Tibial nerve (tissue), 4 donors: ENCODE results near the gene RAB11A. TPM values are rescaled to one million over a fixed set of nuclear protein-coding genes. Genes with fewer than 3 reads are reported as not detected.

Experiments
- DNase-seq, 2 donors: peaks; one replicate each; pipeline ENCODE4 v3.0.0-alpha.2; 2019; ENCODE audit warnings: low spot score in 2 of 2
- H3K27ac ChIP-seq, 4 donors: fragments of 200-600 bp; sonication (generic) in 3 of 4; one replicate each; pipeline ENCODE4 v1.5.1; 2017 to 2019; ENCODE audit warnings: mild to moderate bottlenecking in 1 of 4
- H3K27me3 ChIP-seq, 2 donors: fragments of 200-600 bp; sonication (generic) in 1 of 2; one replicate each; pipeline versions ENCODE4 v1.5.1 to v1.6.0; 2017 to 2019
- H3K36me3 ChIP-seq, 3 donors: fragments of 200-600 bp; sonication (generic); one replicate each; pipeline ENCODE4 v1.5.1; 2018 to 2019
- H3K4me1 ChIP-seq, 4 donors: fragments of 200-600 bp; sonication (generic) in 3 of 4; one replicate each; pipeline ENCODE4 v1.5.1; 2017 to 2019
- H3K4me3 ChIP-seq, 4 donors: fragments of 200-600 bp; sonication (generic) in 3 of 4; one replicate each; pipeline ENCODE4 v1.5.1; 2017 to 2019; ENCODE audit warnings: mild to moderate bottlenecking in 1 of 4, moderate library complexity in 1 of 4
- H3K9me3 ChIP-seq, 4 donors: fragments of 200-600 bp; sonication (generic) in 3 of 4; one replicate each; pipeline ENCODE4 v1.5.1; 2017 to 2019
- EP300 ChIP-seq, 2 donors: sonication (generic); formaldehyde crosslinking; IDR thresholded peaks; one replicate each; pipeline ENCODE4 v1.6.1; 2017; ENCODE audit warnings: antibody characterized with exemption in 2 of 2, mild to moderate bottlenecking in 1 of 2
- POLR2A ChIP-seq, 2 donors: fragments of 450-650 bp; IDR thresholded peaks; one replicate each; pipeline ENCODE4 v1.6.1; 2017; ENCODE audit warnings: antibody characterized with exemption in 2 of 2, mild to moderate bottlenecking in 2 of 2, moderate library complexity in 2 of 2
- WGBS, 2 donors: methylation state at CpG; one replicate each; pipeline ENCODE4 v1.1.5; 2018; 5-methylcytosine and 5-hydroxymethylcytosine counted together
- total RNA-seq, 4 donors: library from RNA; depleted of rRNA; stranded (reverse); fragments of >200 nt; gene quantifications; one replicate each; pipeline ENCODE4 v1.1.0, GENCODE V29; 2016
- TF ChIP-seq, protein P1 (sequence below), 5 experiments: fragments of 200-600 bp in 3 of 5; fragments of 450-650 bp in 2 of 5; sonication (generic) in 3 of 5; IDR thresholded peaks; one replicate each; pipeline ENCODE4 v1.5.1; 2016 to 2019; ENCODE audit warnings: antibody characterized with exemption in 5 of 5, mild to moderate bottlenecking in 3 of 5, moderate library complexity in 2 of 5

The RAB11A gene
- total RNA-seq, 4 donors from 2014 or later, result 69.9 to 140 (median 84.3) TPM

DNA sequence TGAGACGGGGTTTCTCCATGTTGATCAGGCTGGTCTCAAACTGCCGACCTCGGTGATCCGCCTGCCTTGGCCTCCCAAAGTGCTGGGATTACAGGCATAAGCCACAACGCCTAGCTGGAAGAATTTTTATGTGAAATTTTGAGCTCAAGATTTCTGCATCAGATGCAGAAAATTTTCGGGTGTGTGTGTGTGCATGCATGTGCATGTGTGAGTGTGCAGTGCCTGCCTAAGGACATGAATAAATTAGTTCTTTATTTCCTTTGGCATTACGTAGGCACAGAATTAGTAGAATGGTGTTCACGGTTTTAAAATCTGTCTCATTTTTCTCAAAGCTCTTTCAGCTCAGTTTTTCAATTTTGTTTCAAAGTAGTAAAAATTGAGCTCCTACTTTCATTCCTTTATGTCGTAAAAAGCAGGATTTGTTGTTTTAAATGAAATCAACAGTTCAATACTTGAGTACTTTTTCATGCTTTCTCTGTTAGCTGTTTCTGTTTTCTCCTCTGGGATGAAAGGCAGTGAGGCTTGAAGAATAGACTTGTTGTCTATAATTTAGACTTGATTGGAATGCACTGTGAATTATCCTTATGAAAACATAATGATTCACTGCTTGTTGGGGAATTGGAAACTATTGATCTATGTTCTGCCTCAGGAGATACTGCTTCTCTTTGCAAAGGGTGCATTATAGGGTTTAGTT lies 23.3 kb upstream of the RAB11A start:
- WGBS, 2 donors, result 38 to 54% methylated on average over 9 of the region's 9 CpGs
- no peak overlapping the region for H3K4me3 ChIP-seq
- DNase-seq, result no peak
- peaks cover 0 to 6% (median 0%) of the 10 kb centered on the region in 4 donors for H3K4me1 ChIP-seq
- no peak overlapping the region for H3K27ac ChIP-seq
- TF ChIP-seq POLR2A (IDR thresholded peaks at IDR 0.05), result no peak
- TF ChIP-seq EP300 (IDR thresholded peaks at IDR 0.05), result no peak
- TF ChIP-seq, protein P1, sequence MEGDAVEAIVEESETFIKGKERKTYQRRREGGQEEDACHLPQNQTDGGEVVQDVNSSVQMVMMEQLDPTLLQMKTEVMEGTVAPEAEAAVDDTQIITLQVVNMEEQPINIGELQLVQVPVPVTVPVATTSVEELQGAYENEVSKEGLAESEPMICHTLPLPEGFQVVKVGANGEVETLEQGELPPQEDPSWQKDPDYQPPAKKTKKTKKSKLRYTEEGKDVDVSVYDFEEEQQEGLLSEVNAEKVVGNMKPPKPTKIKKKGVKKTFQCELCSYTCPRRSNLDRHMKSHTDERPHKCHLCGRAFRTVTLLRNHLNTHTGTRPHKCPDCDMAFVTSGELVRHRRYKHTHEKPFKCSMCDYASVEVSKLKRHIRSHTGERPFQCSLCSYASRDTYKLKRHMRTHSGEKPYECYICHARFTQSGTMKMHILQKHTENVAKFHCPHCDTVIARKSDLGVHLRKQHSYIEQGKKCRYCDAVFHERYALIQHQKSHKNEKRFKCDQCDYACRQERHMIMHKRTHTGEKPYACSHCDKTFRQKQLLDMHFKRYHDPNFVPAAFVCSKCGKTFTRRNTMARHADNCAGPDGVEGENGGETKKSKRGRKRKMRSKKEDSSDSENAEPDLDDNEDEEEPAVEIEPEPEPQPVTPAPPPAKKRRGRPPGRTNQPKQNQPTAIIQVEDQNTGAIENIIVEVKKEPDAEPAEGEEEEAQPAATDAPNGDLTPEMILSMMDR (IDR thresholded peaks at IDR 0.05), result no peak
- no peaks in the 10 kb centered on the region for H3K36me3 ChIP-seq
- no peaks in the 10 kb centered on the region for H3K27me3 ChIP-seq
- no peaks in the 10 kb centered on the region for H3K9me3 ChIP-seq

DNA sequence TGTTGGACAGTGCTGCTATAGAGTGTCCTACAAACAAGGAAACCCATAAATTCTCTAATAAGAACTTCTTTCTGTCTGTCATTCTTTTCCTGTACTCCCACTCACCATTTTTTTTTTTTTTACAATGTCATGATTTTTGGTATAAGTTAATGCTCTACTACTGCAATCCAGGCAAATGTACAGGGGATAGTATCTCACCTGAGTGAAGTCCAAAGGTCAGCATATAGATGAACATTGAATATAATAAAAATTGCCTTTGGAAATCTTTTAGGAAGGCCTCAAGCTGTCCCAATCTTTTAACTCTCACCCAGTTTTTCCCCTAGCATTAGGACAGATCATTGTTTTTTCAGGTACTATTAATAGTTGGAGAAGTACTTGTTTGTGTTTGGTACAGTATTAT lies 21.3 kb upstream of the RAB11A start:
- H3K27me3 ChIP-seq, result no peaks in the 10 kb centered on the region
- TF ChIP-seq EP300 (IDR thresholded peaks at IDR 0.05) (no peak), POLR2A (IDR thresholded peaks at IDR 0.05) (no peak)
- TF ChIP-seq, protein P1 (IDR thresholded peaks at IDR 0.05), result no peak
- no peak overlapping the region for H3K27ac ChIP-seq
- H3K4me3 ChIP-seq, result no peak overlapping the region
- peaks cover 0 to 6% (median 0%) of the 10 kb centered on the region in 4 donors for H3K4me1 ChIP-seq
- H3K36me3 ChIP-seq, result no peaks in the 10 kb centered on the region
- H3K9me3 ChIP-seq, result no peaks in the 10 kb centered on the region
- DNase-seq, result no peak

DNA sequence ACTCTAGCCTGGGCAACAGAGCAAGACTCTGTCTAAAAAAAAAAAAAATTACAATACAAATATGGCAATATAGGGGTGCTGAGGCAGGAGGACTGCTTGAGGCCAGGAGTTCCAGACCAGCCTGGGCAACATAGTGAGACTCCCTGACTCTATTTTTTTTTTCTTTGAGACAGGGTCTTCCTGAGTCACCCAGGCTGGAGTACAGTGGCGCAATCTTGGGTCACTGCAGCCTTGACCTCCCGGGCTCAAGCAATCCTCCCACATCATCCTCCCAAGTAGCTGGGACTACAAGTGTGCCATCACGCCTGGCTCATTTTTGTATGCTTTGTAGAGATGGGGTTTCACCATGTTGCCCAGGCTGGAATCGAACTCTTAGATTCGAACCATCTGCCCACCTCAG lies 17.3 kb upstream of the RAB11A start:
- H3K4me3 ChIP-seq, result no peak overlapping the region
- H3K27ac ChIP-seq, result no peak overlapping the region
- H3K36me3 ChIP-seq, result no peaks in the 10 kb centered on the region
- H3K9me3 ChIP-seq, result no peaks in the 10 kb centered on the region
- no peaks in the 10 kb centered on the region for H3K4me1 ChIP-seq
- DNase-seq, result no peak
- no peaks in the 10 kb centered on the region for H3K27me3 ChIP-seq
- TF ChIP-seq POLR2A (IDR thresholded peaks at IDR 0.05) (no peak), EP300 (IDR thresholded peaks at IDR 0.05) (no peak)
- TF ChIP-seq, protein P1 (IDR thresholded peaks at IDR 0.05), result no peak
- WGBS, 2 donors, result 93 to 100% methylated on average over 5 of the region's 5 CpGs

DNA sequence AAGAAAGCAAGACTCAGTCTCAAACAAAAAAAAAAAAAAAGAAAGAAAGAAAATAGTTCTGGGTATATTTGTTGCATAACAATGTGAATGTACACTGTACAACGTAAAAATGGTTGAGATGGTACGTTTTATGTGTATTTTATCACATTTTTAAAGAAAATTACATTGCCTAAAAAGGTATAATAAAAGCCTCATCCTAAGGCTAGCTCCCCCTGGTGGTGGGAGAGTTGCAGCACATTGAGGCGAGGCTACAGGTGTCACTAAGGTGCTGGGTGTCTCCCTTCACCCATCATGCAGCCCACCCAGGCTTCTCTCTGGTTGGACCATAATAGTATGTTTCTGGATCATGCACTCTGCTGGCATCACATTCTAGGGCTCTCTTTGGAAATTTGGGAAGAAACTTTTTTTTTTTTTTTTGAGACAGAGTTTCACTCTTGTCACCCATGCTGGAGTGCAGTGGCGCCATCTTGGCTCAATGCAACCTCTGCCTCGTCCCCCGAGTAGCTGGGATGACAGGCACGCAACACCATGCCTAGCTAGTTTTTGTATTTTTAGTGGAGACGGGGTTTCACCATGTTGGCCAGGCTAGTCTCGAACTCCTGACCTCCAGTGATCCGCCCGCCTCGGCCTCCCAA lies 12.4 kb upstream of the RAB11A start:
- TF ChIP-seq POLR2A (IDR thresholded peaks at IDR 0.05) (no peak), EP300 (IDR thresholded peaks at IDR 0.05) (no peak)
- TF ChIP-seq, protein P1 (IDR thresholded peaks at IDR 0.05), result peak; percentile 50 to 84 (median 58)
- Histone ChIP-seq H3K27me3 (no peaks in the 10 kb centered on the region), H3K27ac (no peak overlapping the region), H3K4me3 (no peak overlapping the region), H3K9me3 (no peaks in the 10 kb centered on the region), H3K4me1 (no peaks in the 10 kb centered on the region), H3K36me3 (no peaks in the 10 kb centered on the region)
- 70 to 74% methylated on average over 12 of the region's 12 CpGs for WGBS, 2 donors
- peak; percentile 53 to 80 for DNase-seq

DNA sequence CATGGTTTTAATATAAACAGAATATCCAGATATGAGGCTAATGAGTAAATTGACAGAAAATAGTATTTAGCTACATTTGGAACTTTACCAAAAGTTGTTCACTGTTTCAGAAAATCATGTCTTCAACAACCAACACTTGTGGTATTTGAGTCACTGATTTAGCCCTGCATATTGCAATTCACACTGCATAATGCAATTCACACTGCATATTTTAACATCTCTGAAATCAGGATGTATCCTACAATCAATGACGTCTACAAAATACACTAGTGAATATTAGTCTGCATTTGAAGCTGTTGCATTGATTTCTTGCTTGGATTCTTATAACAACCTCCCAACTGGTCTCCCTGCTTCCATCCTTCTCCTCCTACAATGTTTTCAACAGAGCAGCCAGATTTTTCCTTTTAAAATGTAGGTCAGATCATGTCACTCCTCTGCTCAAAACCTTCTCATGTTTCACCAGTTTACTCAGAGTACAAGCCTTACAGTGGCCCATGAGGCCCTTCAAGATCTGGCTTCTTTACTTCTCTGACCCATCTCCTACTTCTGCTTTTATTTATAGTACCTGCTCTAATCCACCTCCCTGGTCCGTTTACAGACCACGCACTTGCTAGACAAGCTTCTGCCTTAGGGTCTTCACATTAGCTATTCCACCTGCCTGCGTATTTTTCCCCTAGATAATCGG lies 11.4 kb upstream of the RAB11A start:
- Histone ChIP-seq H3K36me3 (no peaks in the 10 kb centered on the region), H3K27me3 (no peaks in the 10 kb centered on the region), H3K4me3 (no peak overlapping the region), H3K9me3 (no peaks in the 10 kb centered on the region), H3K4me1 (no peaks in the 10 kb centered on the region), H3K27ac (no peak overlapping the region)
- no peak for TF ChIP-seq EP300 (IDR thresholded peaks at IDR 0.05)
- TF ChIP-seq, protein P1 (IDR thresholded peaks at IDR 0.05), result no peak
- TF ChIP-seq POLR2A (IDR thresholded peaks at IDR 0.05), result no peak
- WGBS, 2 donors, result 72% methylated on average over 5 of the region's 5 CpGs
- DNase-seq, result no peak
